B cell (primary cell): ENCODE results near the gene ARL3. TPM values are rescaled to one million over a fixed set of nuclear protein-coding genes. Genes with fewer than 3 reads are reported as not detected.

Source experiments
- ATAC-seq: fragments of 200-7000 bp; cut with Tn5 transposase; one replicate; pipeline ENCODE4 v1.10.0; 2021; ENCODE audit warnings: low read depth, mild to moderate bottlenecking, moderate number of reproducible peaks, moderate library complexity
- CTCF ChIA-PET: fragments of 350-600 bp; sonication (Branson Sonifier 250); formaldehyde crosslinking; loops from one replicate; lab custom pipeline; 2021; ENCODE audit warnings: antibody characterized with exemption, inconsistent platforms; lab: Charles Lee
- POLR2A ChIA-PET: fragments of 350-600 bp; sonication (Branson Sonifier 250); formaldehyde crosslinking; loops from one replicate; lab custom pipeline; 2021; ENCODE audit warnings: antibody characterized with exemption; lab: Charles Lee
- DNase-seq: peaks from one replicate; pipeline ENCODE4 v3.0.0; 2013
- H2AFZ ChIP-seq: 2 replicates; pipeline ENCODE4 v1.6.1; 2012; ENCODE audit warnings: mild to moderate bottlenecking, low read depth, low read length; ENCODE audit not compliant: insufficient read depth, poor library complexity, severe bottlenecking
- H3K27ac ChIP-seq, 2 donors: 1 replicate in 1 of 2; 2 replicates in 1 of 2; pipeline ENCODE4 v1.5.1; 2012 to 2013; ENCODE audit warnings: low read length in 2 of 2, mild to moderate bottlenecking in 2 of 2, moderate library complexity in 1 of 2
- H3K27me3 ChIP-seq, 4 experiments: fragments of 200-600 bp in 1 of 4; sonication (generic) in 1 of 4; replicated peaks in 1 of 4; 1 replicate in 2 of 4; 2 replicates in 2 of 4; pipeline versions ENCODE4 v1.6.1 to v1.7.0; 2013 to 2016; ENCODE audit warnings: low read length in 3 of 4, mild to moderate bottlenecking in 2 of 4, mixed read lengths in 1 of 4, moderate library complexity in 1 of 4; ENCODE audit not compliant: insufficient read depth in 4 of 4, control insufficient read depth in 3 of 4; ENCODE audit errors: control extremely low read depth in 1 of 4
- H3K36me3 ChIP-seq, 2 experiments: replicated peaks in 1 of 2; 1 replicate in 1 of 2; 2 replicates in 1 of 2; pipeline versions ENCODE4 v1.6.1 to v1.7.1; 2013; ENCODE audit warnings: low read length in 1 of 2; ENCODE audit not compliant: insufficient read depth in 2 of 2, control insufficient read depth in 1 of 2; ENCODE audit errors: control extremely low read depth in 1 of 2, extremely low read depth in 1 of 2
- H3K4me1 ChIP-seq, 2 donors: fragments of 200-600 bp in 1 of 2; sonication (generic) in 1 of 2; 1 replicate in 1 of 2; 2 replicates in 1 of 2; pipeline versions ENCODE4 v1.5.1 to v1.6.1; 2013 to 2017; ENCODE audit warnings: low read length in 2 of 2; ENCODE audit not compliant: control insufficient read depth in 2 of 2, insufficient read depth in 2 of 2
- H3K4me2 ChIP-seq: replicated peaks from 2 replicates; pipeline ENCODE3; 2012; ENCODE audit warnings: mild to moderate bottlenecking, low read depth, low read length; ENCODE audit not compliant: poor library complexity, severe bottlenecking
- H3K4me3 ChIP-seq, 5 experiments: fragments of 200-600 bp in 1 of 5; sonication (generic) in 1 of 5; 1 replicate in 3 of 5; 2 replicates in 2 of 5; pipeline versions ENCODE4 v1.5.1 to v1.7.0; 2011 to 2016; ENCODE audit warnings: low read length in 4 of 5, mild to moderate bottlenecking in 4 of 5, low read depth in 2 of 5, control low read depth in 1 of 5, moderate library complexity in 1 of 5; ENCODE audit not compliant: insufficient read depth in 1 of 5; ENCODE audit errors: control extremely low read depth in 1 of 5, extremely low read depth in 1 of 5
- H3K79me2 ChIP-seq: fragments of 200-600 bp; sonication (generic); one replicate; pipeline ENCODE4 v1.6.0; 2016; ENCODE audit warnings: low read length; ENCODE audit not compliant: control insufficient read depth, insufficient read depth
- H3K9ac ChIP-seq: fragments of 200-600 bp; sonication (generic); 2 replicates; pipeline ENCODE4 v1.6.1; 2017; ENCODE audit warnings: mild to moderate bottlenecking, low read length, moderate library complexity
- H3K9me3 ChIP-seq, 3 donors: one replicate each; pipeline versions ENCODE4 v1.6.1 to v1.7.1; 2013; ENCODE audit warnings: low read length in 2 of 3; ENCODE audit not compliant: control insufficient read depth in 2 of 3, insufficient read depth in 1 of 3; ENCODE audit errors: control extremely low read depth in 1 of 3
- H4K20me1 ChIP-seq: 2 replicates; pipeline ENCODE4 v1.6.0; 2012; ENCODE audit warnings: mild to moderate bottlenecking, low read length; ENCODE audit not compliant: insufficient read depth, control insufficient read depth, poor library complexity, severe bottlenecking
- H3K27ac Mint-ChIP-seq: one replicate; pipeline ENCODE4 v1.8.0; 2021; ENCODE audit warnings: mixed read lengths
- H3K27me3 Mint-ChIP-seq: one replicate; pipeline ENCODE4 v1.8.0; 2021; ENCODE audit warnings: mixed read lengths
- H3K4me1 Mint-ChIP-seq: one replicate; pipeline ENCODE4 v1.8.0; 2021; ENCODE audit warnings: mixed read lengths
- H3K4me3 Mint-ChIP-seq: one replicate; pipeline ENCODE4 v1.8.0; 2021; ENCODE audit warnings: mixed read lengths
- H3K9me3 Mint-ChIP-seq: one replicate; pipeline ENCODE4 v1.8.0; 2022; ENCODE audit warnings: mixed read lengths; ENCODE audit not compliant: insufficient read depth
- EZH2 ChIP-seq: IDR thresholded peaks from 2 replicates; pipeline ENCODE4 v1.6.1; 2012; ENCODE audit warnings: borderline replicate concordance, low read depth, mild to moderate bottlenecking, moderate library complexity, low read length; ENCODE audit not compliant: insufficient read depth, poor library complexity, severe bottlenecking
- WGBS: methylation state at CpG from one replicate; pipeline ENCODE4 v1.1.5; 2013; ENCODE audit warnings: missing lambda C conversion rate; ENCODE audit not compliant: insufficient coverage; 5-methylcytosine and 5-hydroxymethylcytosine counted together
- intact Hi-C: fragments of 100-400 bp; cut with micrococcal nuclease; formaldehyde crosslinking; loops from one replicate; pipeline ENCODE4 v1.10.0; 2022
- polyA plus RNA-seq: library from polyadenylated mRNA; depleted of rRNA; stranded (reverse); fragments of >200 nt; gene quantifications from 2 replicates; pipeline ENCODE4 v1.2.3, GENCODE V29; 2012
- total RNA-seq, 2 donors: library from RNA; stranded (reverse); fragments of 120-200 nt in 1 of 2; gene quantifications; 1 replicate in 1 of 2; 2 replicates in 1 of 2; pipeline versions ENCODE4 v1.2.3 to v1.2.4, GENCODE V29; 2013 to 2022
- TF ChIP-seq, protein P1 (sequence below): fragments of 200-600 bp; IDR thresholded peaks from one replicate; pipeline ENCODE4 v1.8.0; 2022; ENCODE audit warnings: antibody characterized with exemption, mild to moderate bottlenecking

ARL3 gene
- total and polyA plus RNA-seq, 2 donors (not counting 1 experiment from before 2014, with no cell fraction given), result 0.91 to 5.5 TPM

DNA sequence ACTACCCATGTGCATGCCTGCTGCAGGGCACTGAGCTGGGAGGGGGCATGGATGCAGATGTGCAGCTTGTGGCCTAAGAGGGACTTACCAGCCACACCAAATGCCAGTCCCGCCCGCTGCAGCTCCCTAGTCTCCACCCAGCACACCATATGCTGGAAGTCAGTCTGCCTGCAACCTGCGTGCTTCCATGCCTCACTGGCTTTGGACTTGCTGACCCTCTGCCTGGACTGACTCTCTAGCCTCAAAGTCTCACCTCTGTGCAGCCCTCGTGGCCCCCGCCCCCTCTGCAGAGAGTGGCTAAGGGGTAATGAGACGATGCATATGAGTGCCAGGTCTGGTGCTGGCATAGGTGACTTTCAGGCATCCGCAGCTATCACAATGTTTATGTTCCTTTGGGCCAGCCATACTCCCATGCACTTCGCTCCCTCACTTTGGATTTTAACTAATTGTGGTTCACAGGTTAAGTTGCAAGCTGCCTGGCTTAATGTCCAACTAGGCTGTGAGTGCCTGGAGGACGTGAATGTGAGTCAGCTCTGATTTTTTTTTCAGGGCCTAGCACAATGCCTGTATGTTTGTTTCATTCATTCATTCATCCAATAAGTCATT is 48.2 kb downstream of the ARL3 start:
- Histone ChIP-seq H3K9me3 (no peaks in the 10 kb centered on the region), H3K4me3 (no peak overlapping the region), H3K27me3 (no peaks in the 10 kb centered on the region), H4K20me1 (no peaks in the 10 kb centered on the region), H2AFZ (no peak overlapping the region), H3K27ac (no peak overlapping the region), H3K4me1 (peaks cover 5 to 6% of the 10 kb centered on the region in 2 donors), H3K79me2 (no peaks in the 10 kb centered on the region), H3K9ac (no peak overlapping the region), H3K36me3 (no peaks in the 10 kb centered on the region), H3K4me2 (no peak overlapping the region)
- no peak overlapping the region for H3K27ac Mint-ChIP-seq
- peaks cover 10% of the 10 kb centered on the region for H3K4me1 Mint-ChIP-seq
- ATAC-seq (no peak), DNase-seq (no peak)
- WGBS, result 89% methylated on average over 6 of the region's 9 CpGs
- H3K4me3 Mint-ChIP-seq, result no peak overlapping the region
- no peak for TF ChIP-seq EZH2
- TF ChIP-seq, protein P1, sequence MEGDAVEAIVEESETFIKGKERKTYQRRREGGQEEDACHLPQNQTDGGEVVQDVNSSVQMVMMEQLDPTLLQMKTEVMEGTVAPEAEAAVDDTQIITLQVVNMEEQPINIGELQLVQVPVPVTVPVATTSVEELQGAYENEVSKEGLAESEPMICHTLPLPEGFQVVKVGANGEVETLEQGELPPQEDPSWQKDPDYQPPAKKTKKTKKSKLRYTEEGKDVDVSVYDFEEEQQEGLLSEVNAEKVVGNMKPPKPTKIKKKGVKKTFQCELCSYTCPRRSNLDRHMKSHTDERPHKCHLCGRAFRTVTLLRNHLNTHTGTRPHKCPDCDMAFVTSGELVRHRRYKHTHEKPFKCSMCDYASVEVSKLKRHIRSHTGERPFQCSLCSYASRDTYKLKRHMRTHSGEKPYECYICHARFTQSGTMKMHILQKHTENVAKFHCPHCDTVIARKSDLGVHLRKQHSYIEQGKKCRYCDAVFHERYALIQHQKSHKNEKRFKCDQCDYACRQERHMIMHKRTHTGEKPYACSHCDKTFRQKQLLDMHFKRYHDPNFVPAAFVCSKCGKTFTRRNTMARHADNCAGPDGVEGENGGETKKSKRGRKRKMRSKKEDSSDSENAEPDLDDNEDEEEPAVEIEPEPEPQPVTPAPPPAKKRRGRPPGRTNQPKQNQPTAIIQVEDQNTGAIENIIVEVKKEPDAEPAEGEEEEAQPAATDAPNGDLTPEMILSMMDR, result no peak
- H3K27me3 Mint-ChIP-seq, result no peaks in the 10 kb centered on the region
- CTCF ChIA-PET, result interaction anchor here (0.7 kb wide), 1 partner anchor 19 kb away, joined by 3 read pairs; no protein-coding TSS in a partner anchor
- H3K9me3 Mint-ChIP-seq, result no peaks in the 10 kb centered on the region
- intact Hi-C loops, result no loop called here
- POLR2A ChIA-PET, result interaction anchor here (1.1 kb wide), 1 partner anchor 20 kb away, joined by 3 read pairs; no protein-coding TSS in a partner anchor

DNA sequence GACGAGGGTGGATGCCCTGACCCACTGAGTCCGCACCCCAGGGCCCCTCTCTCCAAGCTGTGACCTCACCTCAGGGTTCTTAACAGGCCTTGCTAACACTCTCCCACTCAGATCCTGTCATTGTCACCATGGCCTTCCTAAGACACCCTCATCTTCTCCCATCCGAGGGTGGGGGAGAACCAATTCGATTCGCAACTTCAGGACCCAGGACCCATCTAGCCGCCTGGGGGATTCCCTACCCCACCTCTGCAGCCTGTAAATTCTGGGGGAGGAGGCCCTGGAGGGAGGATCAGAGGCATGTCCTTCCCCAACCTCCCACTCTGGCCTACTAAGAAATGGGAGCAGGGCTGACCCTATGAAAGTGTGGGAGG is 52.6 kb downstream of the ARL3 start:
- peak overlapping the region; percentile 67 for H3K4me2 ChIP-seq

More for the DNA sequence above, 52.6 kb downstream of the ARL3 start:
- Mint-ChIP-seq H3K4me1 (peaks cover 16% of the 10 kb centered on the region), H3K27ac (peak overlapping the region; percentile 56), H3K9me3 (no peaks in the 10 kb centered on the region), H3K27me3 (no peaks in the 10 kb centered on the region), H3K4me3 (peak overlapping the region; percentile 49)
- Histone ChIP-seq H3K9me3 (no peaks in the 10 kb centered on the region), H3K4me1 (peaks cover 12 to 15% of the 10 kb centered on the region in 2 donors), H3K27ac (no peak overlapping the region), H3K36me3 (peaks cover 0 to 18% of the 10 kb centered on the region in 2 experiments), H2AFZ (no peak overlapping the region), H4K20me1 (peaks cover under 1% of the 10 kb centered on the region), H3K4me3 (no peak overlapping the region), H3K79me2 (no peaks in the 10 kb centered on the region), H3K9ac (no peak overlapping the region), H3K27me3 (no peaks in the 10 kb centered on the region)
- CTCF ChIA-PET, result interaction anchor here (1.8 kb wide), 1 partner anchor 17 kb away, joined by 12 read pairs; the partner anchor contains the start of gene TRIM8
- POLR2A ChIA-PET, result interaction anchor here (2.0 to 3.5 kb wide), 2 partner anchors 14 to 17 kb away, joined by 10 to 31 read pairs; partner anchors contain the start of gene TRIM8
- TF ChIP-seq, protein P1, result no peak
- TF ChIP-seq EZH2, result no peak
- WGBS, result 7% methylated on average over 3 of the region's 6 CpGs
- no peak for ATAC-seq
- no peak for DNase-seq
- intact Hi-C loops, result loop anchor here (2.0 kb wide), 1 partner anchor 15 kb away; no protein-coding TSS in a partner anchor
